Osteoblast (primary cell): ENCODE data around the gene FARP1. TPM values are rescaled to one million over a fixed set of nuclear protein-coding genes. Genes with fewer than 3 reads are reported as not detected.

Source experiments
- DNase-seq: peaks from one replicate; pipeline ENCODE4 v3.0.0; 2011; ENCODE audit warnings: low spot score, mixed read lengths; ENCODE audit not compliant: insufficient read length; ENCODE audit errors: missing footprints
- H2AFZ ChIP-seq: 2 replicates; pipeline ENCODE4 v1.6.0; 2011; ENCODE audit warnings: mild to moderate bottlenecking, low read length
- H3K27ac ChIP-seq: 2 replicates; pipeline ENCODE4 v1.5.1; 2011; ENCODE audit warnings: mild to moderate bottlenecking, low read depth, low read length, moderate library complexity
- H3K27me3 ChIP-seq: 2 replicates; pipeline ENCODE4 v1.6.0; 2012; ENCODE audit warnings: mild to moderate bottlenecking, control low read depth, inconsistent platforms, low read length, moderate library complexity; ENCODE audit not compliant: insufficient read depth
- H3K36me3 ChIP-seq: 2 replicates; pipeline ENCODE4 v1.5.1; 2011; ENCODE audit warnings: mild to moderate bottlenecking, low read length, control low read depth, moderate library complexity; ENCODE audit not compliant: insufficient read depth
- H3K4me1 ChIP-seq: 2 replicates; pipeline ENCODE4 v1.5.1; 2011; ENCODE audit warnings: mild to moderate bottlenecking, low read length, control low read depth, moderate library complexity; ENCODE audit not compliant: insufficient read depth
- H3K4me2 ChIP-seq: 2 replicates; pipeline ENCODE4 v1.6.0; 2011; ENCODE audit warnings: mild to moderate bottlenecking, low read length; ENCODE audit not compliant: insufficient read depth
- H3K4me3 ChIP-seq: fragments of 200-600 bp; sonication (generic); 3 replicates; pipeline ENCODE4 v1.5.1; 2012; ENCODE audit warnings: mild to moderate bottlenecking, low read length, inconsistent platforms; ENCODE audit not compliant: insufficient read depth
- H3K79me2 ChIP-seq: 2 replicates; pipeline ENCODE4 v1.6.0; 2012; ENCODE audit warnings: mild to moderate bottlenecking, low read length, control low read depth, inconsistent platforms; ENCODE audit not compliant: insufficient read depth
- H3K9me3 ChIP-seq: 2 replicates; pipeline ENCODE4 v1.5.1; 2011; ENCODE audit warnings: low read depth, low read length, control low read depth
- H4K20me1 ChIP-seq: 2 replicates; pipeline ENCODE4 v1.6.0; 2012; ENCODE audit warnings: mild to moderate bottlenecking, low read length, control low read depth; ENCODE audit not compliant: insufficient read depth
- CTCF ChIP-seq: IDR thresholded peaks from 2 replicates; pipeline ENCODE4 v1.5.1; 2011; ENCODE audit warnings: mild to moderate bottlenecking, low read depth, low read length, moderate library complexity; ENCODE audit errors: extremely low read depth
- total RNA-seq: library from RNA; depleted of rRNA; stranded (reverse); fragments of >200 nt; gene quantifications from 2 replicates; pipeline ENCODE4 v1.2.3, GENCODE V29; 2012

FARP1 gene
- total RNA-seq, 1 donor: 36.2 TPM

GRCh38 chr13:98456413-98456845 lies 313.5 kb downstream of the FARP1 start:
- peak; percentile 32 for DNase-seq
- H3K9me3 ChIP-seq: no peaks in the 10 kb centered on the region
- H3K36me3 ChIP-seq: peaks cover 50% of the 10 kb centered on the region
- peaks cover 40% of the 10 kb centered on the region for H3K4me1 ChIP-seq
- H2AFZ ChIP-seq: no peak overlapping the region
- H4K20me1 ChIP-seq: no peaks in the 10 kb centered on the region
- TF ChIP-seq CTCF: no peak
- H3K4me2 ChIP-seq: no peak overlapping the region
- H3K27me3 ChIP-seq: no peaks in the 10 kb centered on the region
- H3K27ac ChIP-seq: peak overlapping the region; percentile 96
- peaks cover 36% of the 10 kb centered on the region for H3K79me2 ChIP-seq
- H3K4me3 ChIP-seq: no peak overlapping the region

DNA sequence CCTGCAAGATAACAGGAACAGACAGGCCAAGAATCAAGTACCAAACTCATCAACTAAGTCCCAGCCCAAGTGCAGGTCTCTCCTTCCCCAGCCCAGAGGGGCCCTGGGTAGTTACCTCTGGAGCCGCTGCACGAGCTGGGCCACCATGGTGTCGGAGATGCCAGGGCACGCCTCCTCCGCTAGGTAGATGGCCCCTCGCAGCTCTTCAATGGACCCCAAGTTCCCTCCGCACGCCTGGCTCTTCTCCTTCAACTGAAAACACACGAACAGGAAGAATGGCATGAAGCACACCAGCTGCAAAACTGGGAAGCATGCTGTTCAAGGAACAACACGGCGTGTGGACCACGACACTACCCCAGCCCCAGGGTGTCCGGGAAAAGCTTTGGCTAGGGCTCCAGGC lies 314.2 kb downstream of the FARP1 start:
- Histone ChIP-seq H3K27ac (no peak overlapping the region), H3K9me3 (no peaks in the 10 kb centered on the region), H3K36me3 (peaks cover 53% of the 10 kb centered on the region), H3K4me3 (no peak overlapping the region), H2AFZ (no peak overlapping the region), H3K79me2 (peaks cover 42% of the 10 kb centered on the region), H3K27me3 (no peaks in the 10 kb centered on the region), H3K4me1 (peaks cover 35% of the 10 kb centered on the region), H4K20me1 (no peaks in the 10 kb centered on the region), H3K4me2 (no peak overlapping the region)
- peak; percentile 67 for DNase-seq
- no peak for TF ChIP-seq CTCF

GRCh38 chr13:98458431-98458830 lies 315.5 kb downstream of the FARP1 start:
- H3K4me3 ChIP-seq: no peak overlapping the region

GRCh38 chr13:98459171-98459681 lies 316.3 kb downstream of the FARP1 start:
- Histone ChIP-seq H3K4me2 (no peak overlapping the region), H3K4me1 (peaks cover 15% of the 10 kb centered on the region), H3K36me3 (peaks cover 66% of the 10 kb centered on the region), H3K79me2 (peaks cover 62% of the 10 kb centered on the region), H3K9me3 (no peaks in the 10 kb centered on the region), H4K20me1 (no peaks in the 10 kb centered on the region), H3K4me3 (no peak overlapping the region), H2AFZ (no peak overlapping the region), H3K27me3 (no peaks in the 10 kb centered on the region), H3K27ac (no peak overlapping the region)
- DNase-seq: peak; percentile 37
- TF ChIP-seq CTCF: no peak

More at GRCh38 chr13:98458431-98458830, 315.5 kb downstream of the FARP1 start:
- no peaks in the 10 kb centered on the region for H4K20me1 ChIP-seq
- H3K4me1 ChIP-seq: peaks cover 22% of the 10 kb centered on the region
- H3K27ac ChIP-seq: peak overlapping the region; percentile 30
- no peak overlapping the region for H2AFZ ChIP-seq
- no peak for TF ChIP-seq CTCF
- H3K9me3 ChIP-seq: no peaks in the 10 kb centered on the region
- peaks cover 64% of the 10 kb centered on the region for H3K36me3 ChIP-seq
- DNase-seq: peak; percentile 66
- H3K4me2 ChIP-seq: no peak overlapping the region
- H3K79me2 ChIP-seq: peaks cover 56% of the 10 kb centered on the region
- H3K27me3 ChIP-seq: no peaks in the 10 kb centered on the region
